Measurements from ENCODE around the gene SPRED3.
A peak's percentile ranks its signal among the peaks of the same experiment; 100 is the strongest.
"Not testable (repeated sequence)": the region's sequence is repeated elsewhere in the genome, so short reads cannot be mapped to it uniquely, and the experiment has no call there.

SPRED3 gene

GRCh38 chr19:38411041-38411712 is 22.7 kb downstream of the SPRED3 start:
- no peak for TF ChIP-seq CTCF (IDR thresholded peaks at IDR 0.05)
- peaks cover 100% of the 10 kb centered on the region for H3K36me3 ChIP-seq

DNA sequence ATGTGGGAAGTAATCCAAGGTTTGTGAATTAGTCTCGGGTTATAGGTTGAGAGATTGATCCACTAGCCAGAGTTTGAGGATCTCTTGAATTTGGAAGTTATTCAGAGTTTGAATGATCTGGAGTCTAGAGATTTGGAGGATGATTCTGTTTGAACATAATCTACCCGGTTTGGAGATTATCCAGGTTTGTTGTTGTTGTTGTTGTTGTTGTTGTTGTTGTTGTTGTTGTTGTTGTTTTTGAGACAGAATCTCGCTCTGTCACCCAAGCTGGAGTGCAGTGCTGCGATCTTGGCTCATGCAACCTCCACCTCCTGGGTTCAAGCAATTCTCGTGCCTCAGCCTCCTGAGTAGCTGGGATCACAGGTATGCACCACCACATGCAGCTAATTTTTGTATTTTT is 23.4 kb downstream of the SPRED3 start:
- H3K27ac ChIP-seq, result peak overlapping the region; percentile 27
- not testable (repeated sequence) for H3K4me3 ChIP-seq (ENCODE audit: low read depth in 1 of 2, low read length in 1 of 2); H3K27me3 ChIP-seq; H3K9me3 ChIP-seq
- H3K36me3 ChIP-seq, result peaks cover 100% of the 10 kb centered on the region
- H3K4me1 ChIP-seq (ENCODE audit: control insufficient read depth in 1 of 2, insufficient read depth in 1 of 2, low read depth in 1 of 2, low read length in 1 of 2), result peaks cover 14 to 17% of the 10 kb centered on the region in 2 experiments

More at GRCh38 chr19:38411041-38411712, 22.7 kb downstream of the SPRED3 start:
- Histone ChIP-seq H3K9me3 (no peaks in the 10 kb centered on the region), H3K27me3 (no peaks in the 10 kb centered on the region), H3K4me3 (ENCODE audit: low read depth in 1 of 2, low read length in 1 of 2) (no peak overlapping the region), H3K4me1 (ENCODE audit: control insufficient read depth in 1 of 2, insufficient read depth in 1 of 2, low read depth in 1 of 2, low read length in 1 of 2) (peaks cover 11 to 13% of the 10 kb centered on the region in 2 experiments), H3K27ac (peak overlapping the region; percentile 54)

GRCh38 chr19:38412491-38412890 is 24.0 kb downstream of the SPRED3 start:
- no peak overlapping the region for H3K4me3 ChIP-seq (ENCODE audit: low read depth in 1 of 2, low read length in 1 of 2)
- no peaks in the 10 kb centered on the region for H3K27me3 ChIP-seq
- H3K36me3 ChIP-seq, result peaks cover 100% of the 10 kb centered on the region
- H3K9me3 ChIP-seq, result no peaks in the 10 kb centered on the region
- H3K27ac ChIP-seq, result peak overlapping the region; percentile 27
- H3K4me1 ChIP-seq (ENCODE audit: control insufficient read depth in 1 of 2, insufficient read depth in 1 of 2, low read depth in 1 of 2, low read length in 1 of 2), result peaks cover 20 to 23% of the 10 kb centered on the region in 2 experiments
- TF ChIP-seq CTCF (IDR thresholded peaks at IDR 0.05), result no peak

DNA sequence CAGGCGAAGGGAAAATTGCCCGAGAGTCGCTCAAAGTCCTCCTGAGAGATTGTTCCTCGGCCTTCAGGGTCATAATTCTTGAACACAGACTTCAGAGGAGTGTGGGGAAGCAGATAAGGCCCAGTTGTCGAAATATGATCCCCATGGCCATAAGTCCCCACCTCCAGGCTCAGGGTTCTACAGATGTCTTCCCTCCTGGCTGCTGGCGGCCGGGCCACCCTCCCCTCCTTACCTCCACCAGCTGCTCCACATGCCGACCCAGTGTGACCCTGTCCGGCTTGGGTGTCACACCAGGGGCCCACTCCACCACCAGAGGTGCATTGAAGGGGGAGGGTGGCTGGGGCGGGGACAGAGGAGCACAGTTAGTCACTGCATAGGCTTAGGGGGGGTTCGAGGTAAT is 24.5 kb downstream of the SPRED3 start:
- H3K4me3 ChIP-seq (ENCODE audit: low read depth in 1 of 2, low read length in 1 of 2), result no peak overlapping the region
- no peak for TF ChIP-seq CTCF (IDR thresholded peaks at IDR 0.05)
- H3K27ac ChIP-seq, result peak overlapping the region; percentile 27
- H3K4me1 ChIP-seq (ENCODE audit: control insufficient read depth in 1 of 2, insufficient read depth in 1 of 2, low read depth in 1 of 2, low read length in 1 of 2), result peaks cover 22 to 26% of the 10 kb centered on the region in 2 experiments
- H3K9me3 ChIP-seq, result no peaks in the 10 kb centered on the region
- peaks cover 95% of the 10 kb centered on the region for H3K36me3 ChIP-seq
- H3K27me3 ChIP-seq, result no peaks in the 10 kb centered on the region

GRCh38 chr19:38413416-38413815 is 24.9 kb downstream of the SPRED3 start:
- no peak for TF ChIP-seq CTCF (IDR thresholded peaks at IDR 0.05)
- peak overlapping the region; percentile 27 for H3K27ac ChIP-seq
- H3K27me3 ChIP-seq, result no peaks in the 10 kb centered on the region
- H3K9me3 ChIP-seq, result no peaks in the 10 kb centered on the region
- peaks cover 26 to 30% of the 10 kb centered on the region in 2 experiments for H3K4me1 ChIP-seq (ENCODE audit: control insufficient read depth in 1 of 2, insufficient read depth in 1 of 2, low read depth in 1 of 2, low read length in 1 of 2)
- no peak overlapping the region for H3K4me3 ChIP-seq (ENCODE audit: low read depth in 1 of 2, low read length in 1 of 2)
- H3K36me3 ChIP-seq, result peaks cover 95% of the 10 kb centered on the region

DNA sequence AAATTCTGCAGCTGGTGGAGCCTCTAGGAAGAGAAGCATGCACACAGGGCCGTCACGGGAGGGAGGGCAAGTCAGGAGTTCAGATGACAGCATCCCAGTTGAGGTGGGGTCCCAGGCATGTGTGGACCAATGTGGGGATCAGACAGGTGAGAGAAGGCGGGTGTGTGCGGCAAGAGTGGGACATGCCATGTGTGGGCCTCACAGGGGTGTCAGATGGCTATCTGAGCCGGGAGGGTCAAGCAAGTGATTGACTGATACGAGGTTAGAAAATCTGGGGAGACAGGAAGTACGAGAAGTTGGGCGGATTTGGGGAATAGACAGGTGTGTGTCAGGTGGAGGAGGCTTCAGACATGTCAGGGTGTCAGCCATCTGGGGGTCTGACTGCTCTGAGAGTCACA is 28.6 kb downstream of the SPRED3 start:
- H3K36me3 ChIP-seq, result peaks cover 95% of the 10 kb centered on the region
- H3K4me3 ChIP-seq (ENCODE audit: low read depth in 1 of 2, low read length in 1 of 2), result peak overlapping the region; percentile 59 to 62
- H3K4me1 ChIP-seq (ENCODE audit: control insufficient read depth in 1 of 2, insufficient read depth in 1 of 2, low read depth in 1 of 2, low read length in 1 of 2), result peaks cover 38 to 47% of the 10 kb centered on the region in 2 experiments
- H3K27ac ChIP-seq, result peak overlapping the region; percentile 93
- TF ChIP-seq CTCF (IDR thresholded peaks at IDR 0.05), result no peak
- no peaks in the 10 kb centered on the region for H3K9me3 ChIP-seq
- no peaks in the 10 kb centered on the region for H3K27me3 ChIP-seq

All from neutrophil (primary cell).